HTERT RPE-1 (cell line): ENCODE data around the gene ESYT2.
"Not testable (repeated sequence)": the region's sequence is repeated elsewhere in the genome, so short reads cannot be mapped to it uniquely, and the experiment has no call there.

Experiments
- in situ Hi-C: fragments of 300-500 bp; cut with MboI; formaldehyde crosslinking; loops from 4 replicates; pipeline ENCODE4 v1.14.3; 2020; ENCODE audit warnings: low sequenced_read_pairs

ESYT2 gene

DNA sequence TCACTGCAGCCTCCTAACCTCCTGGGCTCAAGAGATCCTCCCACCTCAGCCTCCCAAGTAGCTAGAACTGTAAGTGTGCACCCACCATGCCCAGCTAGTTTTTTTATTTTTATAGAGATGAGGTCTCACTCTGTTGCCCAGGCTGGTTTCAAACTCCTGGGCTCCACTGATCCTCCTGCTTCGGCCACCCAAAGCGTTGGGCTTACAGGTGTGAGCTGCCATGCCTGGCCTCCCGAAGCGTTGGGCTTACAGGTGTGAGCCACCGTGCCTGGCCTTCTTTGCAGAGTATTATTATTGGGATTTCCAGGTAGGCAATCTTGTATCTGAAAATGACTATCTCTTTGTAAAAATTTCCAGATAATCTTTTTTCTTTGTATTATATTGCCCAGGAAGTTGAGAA lies 101.6 kb downstream of the ESYT2 start:
- in situ Hi-C loops, result no loop called here

DNA sequence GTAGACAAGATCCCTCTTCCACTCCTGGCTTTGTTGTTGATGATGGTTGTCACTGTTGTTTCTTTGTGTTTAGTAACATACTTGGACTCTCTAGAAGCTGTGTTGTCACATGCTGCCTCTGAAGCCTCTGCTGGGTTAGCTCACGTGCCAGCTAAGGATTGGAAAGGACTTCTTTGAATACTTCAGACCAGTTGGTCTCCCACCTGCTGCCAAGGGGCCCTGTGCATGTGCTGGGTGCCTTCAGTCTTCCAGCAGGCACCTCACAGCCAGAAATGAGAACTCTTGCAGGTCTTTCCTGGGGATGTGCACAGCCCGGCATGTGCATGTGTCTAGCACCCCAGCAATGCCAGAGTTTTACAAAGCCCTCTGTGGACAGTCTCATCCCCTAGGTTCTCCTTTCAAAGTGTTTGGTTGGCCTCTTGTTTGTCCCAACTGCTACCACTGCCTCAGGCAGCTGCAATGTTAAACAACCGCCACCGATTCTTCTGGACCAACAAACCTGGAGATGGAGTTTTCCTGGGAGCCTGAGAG lies 103.0 kb downstream of the ESYT2 start:
- in situ Hi-C loops, result no loop called here

DNA sequence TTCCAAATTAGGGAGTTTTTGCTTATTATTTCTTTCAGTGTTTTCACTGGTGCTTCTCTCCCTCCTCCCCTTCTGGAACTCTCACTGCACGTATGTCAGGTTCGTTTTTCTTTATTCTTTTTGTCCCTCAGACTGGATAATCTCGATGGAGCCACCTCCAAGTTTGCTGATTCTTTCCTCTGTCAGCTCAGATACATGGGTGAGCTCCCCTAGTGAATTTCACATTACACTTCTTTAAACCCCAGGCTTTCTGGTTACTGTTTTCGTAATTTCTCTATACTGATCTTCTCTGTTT lies 103.9 kb downstream of the ESYT2 start:
- in situ Hi-C loops, result no loop called here

DNA sequence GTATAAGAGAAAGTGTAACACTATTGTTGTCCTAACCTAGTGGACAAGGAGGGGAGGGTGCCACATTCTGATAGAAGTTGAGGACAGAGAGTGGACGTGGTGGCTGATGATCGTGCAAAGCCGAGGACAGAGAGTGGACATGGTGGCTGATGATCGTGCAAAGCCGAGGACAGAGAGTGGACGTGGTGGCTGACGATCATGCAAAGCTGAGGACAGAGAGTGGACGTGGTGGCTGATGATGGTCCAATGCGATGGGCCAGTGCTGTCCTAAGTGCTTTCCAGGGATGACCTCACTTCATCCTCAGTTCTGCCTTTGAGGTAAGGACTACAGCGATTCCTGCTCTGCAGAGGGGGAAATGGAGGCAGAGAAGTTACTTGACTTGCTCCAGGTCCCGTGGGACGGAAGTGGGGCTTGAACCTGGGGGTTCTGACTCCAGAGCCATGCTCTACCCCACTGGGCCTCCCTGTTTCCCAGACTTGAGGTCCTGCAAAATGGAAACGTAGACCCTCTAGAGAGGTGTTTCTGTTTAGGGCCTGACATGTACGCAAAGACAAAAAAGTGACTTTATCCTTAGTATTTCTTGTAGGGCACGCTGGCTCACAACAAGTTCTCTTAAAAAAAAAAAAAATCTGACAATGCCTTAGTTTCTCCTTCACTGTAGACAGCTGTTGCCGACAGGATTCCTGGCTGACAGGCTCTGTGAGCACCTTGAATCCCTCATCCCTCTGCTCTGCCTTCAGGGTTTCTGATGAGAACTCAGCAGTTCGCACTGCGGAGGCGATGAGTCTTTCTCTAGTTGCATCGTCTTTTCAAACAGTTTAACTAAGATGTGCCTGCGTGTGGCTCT lies 104.4 kb downstream of the ESYT2 start:
- in situ Hi-C loops, result no loop called here

DNA sequence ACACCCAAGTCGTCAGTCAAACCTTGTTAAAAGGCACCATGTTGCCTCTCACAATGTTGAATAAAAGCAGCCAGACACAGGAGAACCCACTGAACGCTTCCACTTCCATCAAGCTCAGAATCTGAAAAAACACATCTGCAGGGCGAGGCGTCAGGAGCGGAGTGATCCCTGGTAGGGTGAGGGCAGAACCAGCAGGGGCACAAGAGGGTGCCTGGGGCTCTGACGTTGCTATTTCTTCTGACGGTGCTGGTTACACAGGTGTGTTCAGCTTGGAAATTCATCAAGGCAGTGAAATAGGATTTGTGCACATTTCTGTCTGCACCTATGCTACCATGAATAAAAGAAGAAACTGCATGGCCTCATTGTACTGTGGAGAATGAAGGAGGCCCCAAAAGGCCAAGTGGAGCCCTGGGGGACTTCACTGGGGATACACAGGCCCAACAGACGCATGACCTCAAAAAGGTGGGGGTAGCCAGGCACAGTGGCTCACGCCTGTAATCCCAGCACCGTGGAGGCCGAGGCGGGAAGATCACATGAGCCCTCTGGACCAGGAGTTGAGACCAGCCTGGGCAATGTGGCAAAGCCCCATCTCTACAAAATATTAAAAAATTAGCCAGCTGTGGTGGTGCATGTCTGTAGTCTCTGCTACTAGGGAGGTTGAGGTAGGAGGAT lies 105.5 kb downstream of the ESYT2 start:
- in situ Hi-C loops, result no loop called here

DNA sequence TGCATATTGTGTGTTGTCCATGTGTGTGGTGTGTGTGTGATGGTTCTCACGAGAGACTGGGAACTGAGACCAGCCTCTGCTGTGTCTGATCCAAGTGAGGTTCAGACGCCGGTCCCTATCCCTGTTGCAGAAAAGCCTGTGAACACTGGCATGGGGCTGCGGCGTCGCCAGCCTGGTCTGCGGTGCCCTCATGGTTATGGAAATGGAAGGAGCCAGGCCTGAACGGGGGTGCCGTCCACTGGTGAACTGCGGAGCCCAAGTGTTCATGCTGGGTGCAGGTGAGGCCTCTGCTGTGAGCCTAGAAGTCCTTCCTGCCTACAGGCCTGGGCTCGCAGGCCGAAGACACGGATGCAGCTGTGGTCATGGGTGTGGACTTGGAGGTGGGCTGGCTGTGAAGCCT lies 106.0 kb downstream of the ESYT2 start:
- in situ Hi-C loops, result no loop called here

DNA sequence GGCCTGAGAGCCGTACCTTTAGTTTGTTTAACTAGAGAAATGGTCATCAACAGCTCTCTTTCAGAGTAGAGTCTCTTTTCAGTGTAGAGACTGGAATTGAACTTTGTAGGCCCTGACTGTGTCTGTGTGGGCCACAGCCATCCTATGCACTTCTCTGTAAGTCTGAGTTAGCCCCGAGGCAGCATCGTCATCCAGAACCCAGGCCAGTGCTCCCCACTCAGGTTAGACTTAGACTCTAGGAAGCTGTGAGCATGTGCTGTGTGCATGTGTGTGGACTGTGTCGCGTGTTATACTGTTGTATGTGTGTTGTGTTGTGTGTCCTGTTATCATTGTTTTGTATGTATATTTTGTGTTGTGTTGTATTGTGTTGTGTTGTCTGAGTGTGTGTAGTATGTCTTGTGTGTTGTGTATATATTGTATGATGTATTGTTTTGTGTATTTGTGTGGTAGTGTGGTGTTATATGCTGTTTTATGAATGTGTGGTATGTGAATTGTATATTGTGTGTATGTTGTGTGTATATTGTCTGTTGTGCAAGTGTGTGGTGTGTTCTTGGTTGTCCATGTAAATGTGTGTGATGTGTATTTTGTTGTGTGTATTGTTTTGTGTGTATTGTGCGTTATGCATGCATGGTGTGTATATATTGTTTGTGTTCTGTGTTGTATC lies 106.6 kb downstream of the ESYT2 start:
- in situ Hi-C loops, result no loop called here

DNA sequence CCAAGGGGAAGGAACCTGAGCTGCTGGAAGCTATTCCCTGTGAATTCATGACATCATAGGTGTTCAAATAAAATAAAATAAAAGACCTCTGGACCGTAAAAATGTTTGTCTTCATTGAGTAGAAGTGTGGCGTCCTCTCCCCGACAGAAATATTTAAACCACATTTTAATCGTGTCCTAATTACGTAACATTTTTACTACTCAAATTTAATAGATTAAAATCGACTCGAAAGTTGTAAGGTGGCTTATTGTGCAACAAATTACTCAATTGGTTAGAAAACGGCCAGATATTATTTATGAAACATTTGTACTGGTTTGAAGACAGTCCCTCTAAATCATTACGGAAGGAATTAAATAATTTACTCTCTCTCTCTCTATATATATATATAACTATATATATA lies 109.2 kb downstream of the ESYT2 start:
- in situ Hi-C loops, result no loop called here

DNA sequence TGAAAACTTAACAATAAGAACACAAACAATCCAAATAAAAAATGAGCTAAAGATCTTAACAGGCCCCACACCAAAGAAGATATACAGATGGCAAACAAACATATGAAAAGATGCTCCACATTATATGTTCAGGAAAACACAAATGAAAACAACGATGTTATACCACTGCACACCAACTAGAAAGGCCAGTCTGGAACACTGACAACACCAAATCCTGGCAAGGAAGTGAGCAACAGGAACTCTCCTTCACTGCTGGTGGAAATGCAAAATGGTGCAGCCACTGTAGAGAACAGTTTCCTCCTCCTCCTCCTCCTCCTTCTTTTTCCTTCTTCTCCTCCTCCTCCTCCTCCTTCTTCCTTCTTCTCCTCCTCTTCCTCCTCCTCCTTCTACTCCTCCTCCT lies 112.5 kb downstream of the ESYT2 start:
- in situ Hi-C loops, result no loop called here

DNA sequence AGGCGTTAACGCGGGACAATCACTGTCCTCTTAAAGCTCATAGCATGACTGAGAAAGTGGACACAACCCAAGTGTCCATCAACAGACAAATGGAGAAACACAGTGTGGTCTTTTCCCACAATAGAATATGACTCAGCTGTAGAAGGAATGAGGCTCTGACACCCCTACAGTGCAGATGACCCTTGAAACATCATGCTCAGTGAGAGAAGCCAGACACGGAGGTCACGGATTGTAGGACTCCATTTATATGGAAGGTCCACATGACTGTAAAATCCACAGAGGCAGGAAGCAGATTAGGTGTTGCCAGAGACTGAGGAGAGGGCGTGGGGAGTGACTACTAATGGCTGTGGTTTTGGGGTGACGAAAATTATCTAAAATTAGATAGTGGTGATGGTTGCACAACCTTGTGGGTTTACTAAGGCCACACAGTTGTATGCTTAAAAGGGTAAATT lies 118.6 kb downstream of the ESYT2 start:
- in situ Hi-C loops, result no loop called here

DNA sequence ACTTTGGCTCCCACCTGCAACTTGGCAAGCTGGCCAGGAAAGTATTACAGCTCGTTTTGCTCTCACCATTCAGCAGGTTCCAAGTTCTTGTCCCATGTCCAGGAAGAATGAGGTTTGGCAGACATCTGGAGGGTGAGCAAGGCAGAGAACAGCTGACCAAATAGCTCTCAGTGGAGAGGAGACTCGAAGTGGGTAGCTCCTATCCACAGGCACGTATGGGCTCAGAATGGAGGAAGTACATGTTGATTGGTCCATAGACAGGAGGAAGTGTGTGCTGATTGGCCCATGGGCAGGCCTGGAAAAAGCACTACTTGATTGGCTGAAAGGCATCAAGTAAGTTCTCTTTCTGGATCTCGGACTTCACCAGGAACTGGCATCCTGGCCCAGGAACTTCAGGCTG lies 121.7 kb downstream of the ESYT2 start:
- in situ Hi-C loops, result no loop called here

DNA sequence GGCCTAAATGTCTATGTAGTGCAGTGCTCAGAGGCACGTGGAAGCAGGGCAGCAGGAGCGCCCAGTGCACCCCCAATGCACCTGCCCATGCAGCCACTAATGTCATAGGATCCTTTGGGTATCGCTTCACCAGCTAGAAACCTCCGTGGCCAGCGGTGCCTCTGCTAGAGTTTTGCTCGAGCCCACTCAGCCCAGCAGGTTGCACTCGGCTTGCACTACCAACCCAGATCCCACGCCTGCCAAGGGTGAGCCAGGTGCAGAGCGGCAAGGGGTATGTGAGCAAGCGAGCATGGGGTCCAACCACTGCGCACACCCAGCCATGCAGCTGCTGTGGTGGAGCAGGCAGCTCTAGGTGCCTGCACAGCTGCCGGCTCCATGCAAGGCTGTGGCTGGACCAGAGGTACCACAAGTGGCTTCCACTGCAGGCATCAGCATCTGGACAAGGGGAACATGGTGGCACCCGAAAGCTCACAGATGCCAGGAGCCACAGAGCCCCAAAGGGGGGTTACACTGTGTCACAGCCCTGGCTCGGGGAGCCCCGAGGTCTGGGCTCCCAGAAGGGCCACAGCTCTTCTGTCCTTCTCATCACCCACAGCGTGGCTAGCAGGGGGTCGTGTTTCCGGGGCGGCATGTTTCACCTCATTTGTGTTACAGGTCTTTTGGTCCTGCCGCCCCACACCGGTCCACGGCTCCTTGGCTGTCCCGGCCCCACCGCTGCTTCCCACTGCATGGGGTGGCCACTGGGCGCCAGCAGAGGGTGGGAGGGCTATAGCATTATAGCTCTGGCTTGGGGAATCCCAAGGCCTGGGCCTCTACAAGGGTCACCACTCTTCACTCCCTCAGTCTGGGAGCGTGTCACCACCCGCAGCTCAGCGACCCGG lies 122.4 kb downstream of the ESYT2 start:
- in situ Hi-C loops, result no loop called here

DNA sequence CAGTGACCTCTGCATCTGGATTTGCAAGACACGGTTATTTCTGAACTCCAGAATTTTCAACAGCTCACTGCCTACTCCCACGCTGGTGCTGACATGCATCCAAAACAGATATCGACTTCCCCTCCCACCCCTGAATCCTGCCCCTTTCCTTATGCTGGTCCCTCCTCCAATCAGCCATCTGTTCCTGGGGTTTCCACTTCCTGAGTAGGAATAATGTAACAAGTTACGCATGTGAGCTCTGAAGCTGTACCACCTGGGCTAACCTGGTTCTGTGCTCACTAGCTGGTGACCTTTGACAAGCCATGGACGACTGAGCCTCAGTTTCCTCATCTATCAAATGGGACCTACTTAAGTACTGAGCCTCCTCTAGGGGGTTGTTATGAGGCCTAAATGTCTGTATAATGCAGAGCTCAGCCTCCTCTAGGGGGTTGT lies 123.0 kb downstream of the ESYT2 start:
- in situ Hi-C loops, result no loop called here

DNA sequence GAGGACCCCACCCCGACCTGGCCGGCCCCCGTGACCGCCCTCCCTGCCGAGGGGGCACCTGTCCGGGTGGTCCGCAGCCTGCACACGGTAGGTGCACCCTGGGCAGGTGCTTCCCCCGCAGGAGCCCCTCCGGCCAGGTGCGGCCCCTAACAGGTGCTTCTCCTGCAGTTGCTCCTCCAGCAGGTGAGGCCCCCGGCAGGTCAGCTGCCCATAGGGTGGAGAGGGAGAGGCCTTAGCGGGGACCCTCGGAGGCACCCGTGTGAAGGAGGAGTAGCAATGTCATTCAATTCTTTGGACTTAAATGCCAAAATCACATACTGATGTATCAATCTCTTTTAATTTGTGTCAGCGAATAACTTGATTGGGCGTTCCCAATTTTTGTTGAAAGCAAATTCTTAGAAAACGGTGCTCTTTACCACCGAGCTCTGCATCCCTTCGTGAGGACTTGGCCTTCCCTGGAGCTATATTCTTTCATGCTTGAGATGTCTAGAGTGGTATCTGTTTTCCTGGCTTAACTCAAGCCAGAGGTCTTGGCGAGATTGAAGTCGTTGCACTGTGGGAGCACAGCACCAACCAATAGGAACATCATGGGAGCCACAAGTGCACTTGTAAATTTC lies 124.0 kb downstream of the ESYT2 start:
- in situ Hi-C loops, result no loop called here

DNA sequence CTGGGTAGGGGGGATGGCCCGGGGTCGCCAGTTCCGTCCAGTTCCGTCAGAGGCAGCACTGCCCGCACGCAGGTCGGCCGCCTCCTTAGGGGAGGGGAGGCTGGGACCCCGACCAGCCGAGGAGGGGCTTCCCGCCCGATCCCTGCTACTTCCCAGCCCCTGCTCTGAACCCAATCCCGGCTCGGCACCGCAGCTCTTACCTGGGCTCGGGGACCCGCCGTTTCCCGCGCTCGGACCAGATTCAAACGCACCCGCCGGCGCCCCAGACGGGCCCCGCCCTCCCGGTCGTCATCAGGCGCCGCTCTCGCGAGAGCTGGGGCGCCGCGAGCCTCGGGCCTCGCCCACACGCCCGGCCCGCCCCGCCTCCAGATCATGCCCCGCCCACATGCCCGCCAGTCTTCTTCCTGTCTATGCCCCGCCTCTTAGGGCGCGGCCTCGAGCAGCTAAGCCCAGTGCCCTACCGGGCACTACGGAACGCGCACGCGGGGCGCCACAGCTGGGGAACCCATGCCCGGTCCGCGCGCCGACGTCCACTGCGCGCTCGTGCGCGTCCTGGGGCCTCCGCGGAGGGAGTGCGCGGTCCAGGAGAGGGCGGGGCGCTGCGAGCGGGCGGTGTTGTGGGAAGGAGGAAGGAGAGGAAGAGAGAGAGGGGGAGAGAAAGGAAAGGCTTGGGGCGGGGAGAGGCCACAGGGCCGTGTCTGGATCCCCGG lies 124.6 kb downstream of the ESYT2 start, which contains the start of gene NCAPG2:
TSS of gene NCAPG2 (minus strand) at position 281 of the 710 bp plus-strand sequence. CDS start 2,905 bp downstream, outside the sequence.
- in situ Hi-C loops, result no loop called here

DNA sequence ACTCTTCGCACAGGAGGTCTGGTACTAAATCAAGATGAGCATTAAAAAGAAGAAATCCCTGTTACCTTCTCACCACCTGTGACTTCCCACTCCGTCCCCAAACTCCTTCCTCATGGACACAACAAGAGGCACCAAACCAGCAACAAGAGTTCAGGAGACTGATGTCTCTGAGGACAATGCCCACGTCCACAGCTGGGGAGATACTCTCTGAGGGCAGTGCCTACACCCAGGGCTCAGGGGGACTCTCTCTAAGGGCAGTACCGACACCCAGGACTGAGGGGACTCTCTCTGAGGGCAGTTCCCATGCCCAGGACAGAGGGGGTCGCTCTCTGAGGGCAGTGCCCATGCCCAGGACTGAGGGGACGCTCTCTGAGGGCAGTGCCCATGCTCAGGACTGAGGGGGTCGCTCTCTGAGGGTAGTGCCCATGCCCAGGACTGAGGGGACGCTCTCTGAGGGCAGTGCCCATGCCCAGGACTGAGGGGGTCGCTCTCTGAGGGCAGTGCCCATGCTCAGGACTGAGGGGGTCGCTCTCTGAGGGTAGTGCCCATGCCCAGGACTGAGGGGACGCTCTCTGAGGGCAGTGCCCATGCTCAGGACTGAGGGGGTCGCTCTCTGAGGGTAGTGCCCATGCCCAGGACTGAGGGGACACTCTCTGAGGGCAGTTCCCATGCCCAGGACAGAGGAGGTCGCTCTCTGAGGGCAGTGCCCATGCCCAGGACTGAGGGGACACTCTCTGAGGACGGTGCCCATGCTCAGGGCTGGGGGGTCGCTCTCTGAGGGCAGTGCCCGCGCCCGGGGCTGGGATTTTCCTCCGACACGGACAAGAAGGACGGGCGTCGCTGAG lies 125.4 kb downstream of the ESYT2 start:
- in situ Hi-C loops, result not testable (repeated sequence)

DNA sequence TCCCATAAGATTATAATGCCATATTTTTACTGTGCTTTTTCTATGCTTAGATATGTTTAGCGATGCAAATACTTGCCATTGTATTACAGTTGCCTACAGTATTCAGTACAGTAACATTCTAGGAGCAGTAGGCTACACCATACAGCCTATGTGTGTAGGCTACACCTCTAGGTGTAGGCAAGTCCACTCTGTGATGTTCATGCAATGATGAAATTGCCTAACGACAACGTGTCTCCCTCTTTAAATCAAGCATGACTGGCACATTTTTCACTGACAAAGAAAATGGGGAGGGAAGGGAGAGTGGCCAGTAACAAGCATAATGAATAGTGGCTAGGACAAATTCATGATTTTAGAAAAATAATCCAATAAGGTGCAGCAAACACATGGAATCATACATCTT lies 126.4 kb downstream of the ESYT2 start:
- in situ Hi-C loops, result no loop called here

DNA sequence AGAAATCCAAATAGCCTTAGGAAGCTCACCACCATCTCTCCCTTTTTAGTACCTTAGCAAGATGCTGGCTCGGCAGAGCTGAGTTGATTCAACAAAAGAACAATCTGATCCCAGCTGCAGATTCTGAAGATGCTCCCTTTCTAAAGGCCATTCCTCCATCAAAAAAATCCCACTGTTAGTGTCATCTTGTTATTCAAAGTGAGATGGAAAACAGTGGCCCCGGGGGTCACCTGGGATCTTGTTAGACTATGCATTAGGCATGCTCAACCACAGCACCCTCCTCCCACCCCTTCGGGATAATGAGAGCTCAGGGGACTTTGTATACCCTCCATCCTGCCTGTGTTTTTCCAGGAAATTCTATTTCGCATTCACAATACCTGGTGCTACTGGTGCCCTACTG lies 127.1 kb downstream of the ESYT2 start:
- in situ Hi-C loops, result no loop called here

DNA sequence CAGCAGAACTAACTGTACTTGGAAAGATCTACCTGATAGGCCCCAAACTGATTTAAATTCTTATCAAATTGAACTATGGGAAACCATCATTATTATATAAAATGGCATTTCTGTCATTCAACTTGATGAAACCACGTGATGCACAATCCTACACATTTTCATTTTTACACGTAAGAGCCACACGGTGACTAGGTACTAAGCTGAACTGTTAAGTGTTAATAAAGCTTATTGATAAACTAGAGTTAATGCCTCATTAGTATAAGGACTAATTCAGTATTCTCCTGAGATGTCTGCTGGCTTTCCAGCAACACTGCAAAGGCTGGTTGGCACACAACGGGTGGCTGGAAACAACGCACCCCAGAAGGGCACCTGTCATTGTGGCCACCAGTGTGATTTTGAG lies 129.3 kb downstream of the ESYT2 start:
- in situ Hi-C loops, result no loop called here
